K562 (cell line): Measurements from ENCODE around the gene TANK. TPM values are rescaled to one million over a fixed set of nuclear protein-coding genes. Genes with fewer than 3 reads are reported as not detected.
A peak's percentile ranks its signal among the peaks of the same experiment; 100 is the strongest.

Experiments
- ATF4 ChIP-seq: fragments of 450-650 bp; formaldehyde crosslinking; IDR thresholded peaks from 2 replicates; pipeline ENCODE4 v1.4.0; 2022; ENCODE audit warnings: mild to moderate bottlenecking, moderate library complexity
- CBFA2T3 ChIP-seq: fragments of 450-650 bp; IDR thresholded peaks from 2 replicates; pipeline ENCODE4 v1.6.1; 2017
- CHAMP1 ChIP-seq: fragments of 450-650 bp; IDR thresholded peaks from 2 replicates; pipeline ENCODE4 v1.6.1; 2016; ENCODE audit warnings: mild to moderate bottlenecking
- DLX4 ChIP-seq: fragments of 250-450 bp; sonication (Bioruptor Pico); IDR thresholded peaks from 2 replicates; pipeline ENCODE4 v1.6.1; 2021; ENCODE audit warnings: mild to moderate bottlenecking
- FIP1L1 ChIP-seq: fragments of 200-400 bp; formaldehyde crosslinking; IDR thresholded peaks from 2 replicates; pipeline ENCODE4 v1.6.1; 2018; ENCODE audit warnings: mild to moderate bottlenecking, low read depth, low read length; ENCODE audit not compliant: poor library complexity, severe bottlenecking
- HMGN3 ChIP-seq: IDR thresholded peaks from 2 replicates; pipeline ENCODE4 v1.6.1; 2011; ENCODE audit warnings: borderline replicate concordance, low read depth, mild to moderate bottlenecking, mixed read lengths, low read length; ENCODE audit not compliant: insufficient read length; ENCODE audit errors: extremely low read depth
- KLF13 ChIP-seq: fragments of 450-650 bp; IDR thresholded peaks from 2 replicates; pipeline ENCODE4 v1.6.1; 2016; ENCODE audit warnings: missing genetic modification characterization, low read depth, mild to moderate bottlenecking, missing compliant biosample characterization, moderate library complexity, borderline replicate concordance
- MAFF ChIP-seq: IDR thresholded peaks from 2 replicates; pipeline ENCODE4 v1.6.1; 2012; ENCODE audit warnings: low read length, improper control_type of control experiment
- MAFG ChIP-seq: fragments of 450-650 bp; conservative IDR thresholded peaks from 2 replicates; pipeline ENCODE4 v1.6.1; 2016; ENCODE audit warnings: missing genetic modification characterization, missing compliant biosample characterization
- NFIC ChIP-seq: fragments of 450-650 bp; IDR thresholded peaks from 2 replicates; pipeline ENCODE4 v1.6.1; 2017; ENCODE audit warnings: mild to moderate bottlenecking, inconsistent platforms
- NRF1 ChIP-seq, 2 experiments: fragments of 450-650 bp; IDR thresholded peaks in 1 of 2; conservative IDR thresholded peaks in 1 of 2; 2 replicates each; pipeline ENCODE4 v1.6.1; 2014; ENCODE audit warnings: mild to moderate bottlenecking in 2 of 2
- PTBP1 ChIP-seq: fragments of 200-400 bp; formaldehyde crosslinking; IDR thresholded peaks from 2 replicates; pipeline ENCODE4 v1.6.1; 2017; ENCODE audit warnings: low read depth, low read length
- RAD21 ChIP-seq, 2 experiments: fragments of 250-450 bp in 1 of 2; fragments of 450-650 bp in 1 of 2; sonication (Bioruptor Pico) in 1 of 2; formaldehyde crosslinking in 1 of 2; IDR thresholded peaks in 1 of 2; conservative IDR thresholded peaks in 1 of 2; 2 replicates each; pipeline versions ENCODE4 v1.4.0 to v1.8.0; 2020 to 2022; ENCODE audit warnings: mild to moderate bottlenecking in 2 of 2, moderate library complexity in 1 of 2
- RBM22 ChIP-seq: fragments of 200-400 bp; formaldehyde crosslinking; IDR thresholded peaks from 2 replicates; pipeline ENCODE4 v1.6.1; 2018; ENCODE audit warnings: low read length, low read depth; ENCODE audit not compliant: poor library complexity, severe bottlenecking
- SIN3B ChIP-seq: fragments of 450-650 bp; IDR thresholded peaks from 2 replicates; pipeline ENCODE4 v1.6.1; 2017; ENCODE audit warnings: low read depth, mild to moderate bottlenecking, moderate library complexity
- SMARCC2 ChIP-seq: fragments of 450-650 bp; IDR thresholded peaks from 2 replicates; pipeline ENCODE4 v1.6.1; 2017; ENCODE audit warnings: antibody characterized with exemption, moderate library complexity, mild to moderate bottlenecking, low read depth
- TAF15 ChIP-seq: fragments of 200-400 bp; formaldehyde crosslinking; IDR thresholded peaks from 2 replicates; pipeline ENCODE4 v1.6.1; 2017; ENCODE audit warnings: mild to moderate bottlenecking, low read depth, low read length, moderate library complexity
- ZC3H8 ChIP-seq: fragments of 450-650 bp; IDR thresholded peaks from 2 replicates; pipeline ENCODE4 v1.6.1; 2017
- ZHX1 ChIP-seq: fragments of 150-350 bp; conservative IDR thresholded peaks from 2 replicates; pipeline ENCODE4 v1.6.1; 2014; ENCODE audit warnings: low read length
- ZNF263 ChIP-seq: sonication (generic); formaldehyde crosslinking; IDR thresholded peaks from 2 replicates; pipeline ENCODE4 v1.8.0; 2022; ENCODE audit warnings: mild to moderate bottlenecking, missing genetic modification reagents, borderline replicate concordance
- ZNF561 ChIP-seq: fragments of 450-650 bp; formaldehyde crosslinking; conservative IDR thresholded peaks from 2 replicates; pipeline ENCODE4 v1.4.0; 2020; ENCODE audit warnings: mild to moderate bottlenecking, moderate library complexity
- ZNF717 ChIP-seq: fragments of 250-450 bp; sonication (Bioruptor Pico); IDR thresholded peaks from 2 replicates; pipeline ENCODE4 v1.5.0; 2021
- polyA plus RNA-seq, 8 experiments: library from polyadenylated mRNA; depleted of rRNA in 4 of 8; stranded (reverse) in 5 of 8; unstranded in 3 of 8; fragments of >200 nt; fragmentation: Nextera tagmentation in 2 of 8; fragmentation: Illumina TruSeq in 1 of 8; extraction: Ambion mirVana in 2 of 8; extraction: Trizol in 1 of 8; gene quantifications; 2 replicates each; pipeline versions ENCODE4 v1.2.1 to v1.2.3, GENCODE V29; 2011 to 2014; ENCODE audit warnings: inconsistent platforms in 1 of 8, missing spikeins in 1 of 8
- total RNA-seq, 7 experiments: library from RNA; depleted of rRNA in 6 of 7; stranded (reverse); fragments of >200 nt in 6 of 7; fragmentation: Illumina TruSeq in 2 of 7; extraction: Trizol in 2 of 7; gene quantifications; 2 replicates each; pipeline versions ENCODE4 v1.2.1 to v1.2.3, GENCODE V29; 2011 to 2021; ENCODE audit warnings: low replicate concordance in 1 of 7

TANK gene
- total and polyA plus RNA-seq, 9 of the 15 experiments (the other 6 are each of a cell fraction or from before 2014, with no cell fraction given) = 43.0 to 91.5 (median 54.4) TPM

- no peak for TF ChIP-seq SIN3B
- peak; percentile 66 for TF ChIP-seq MAFF
- peak; percentile 38; the same call in 1 of the 2 replicates for TF ChIP-seq CHAMP1
- TF ChIP-seq NRF1 (conservative IDR thresholded peaks at IDR 0.05 in 1 of 2, IDR thresholded peaks at IDR 0.05 in 1 of 2) = no peak
- TF ChIP-seq ZC3H8 = no peak
- no peak for TF ChIP-seq DLX4 (CRISPR knock-in tag)
- TF ChIP-seq SMARCC2 = no peak
- TF ChIP-seq ZNF717 (CRISPR knock-in tag) = no peak
- no peak for TF ChIP-seq ZNF263 (CRISPR knock-in tag)
- TF ChIP-seq PTBP1 = no peak
- TF ChIP-seq HMGN3 = no peak
- peak; percentile 63; the same call in 1 of the 2 replicates for TF ChIP-seq MAFG
- no peak for TF ChIP-seq ZNF561
- no peak for TF ChIP-seq ATF4 (CRISPR knock-in tag)
- TF ChIP-seq FIP1L1 = no peak
- TF ChIP-seq NFIC = no peak
- TF ChIP-seq CBFA2T3 = no peak
- no peak for TF ChIP-seq RBM22
- no peak for TF ChIP-seq RAD21 (CRISPR knock-in tag; conservative IDR thresholded peaks at IDR 0.05 in 1 of 2, IDR thresholded peaks at IDR 0.05 in 1 of 2)
- no peak for TF ChIP-seq KLF13
- no peak for TF ChIP-seq ZHX1
- TF ChIP-seq TAF15 = no peak
Measured at GRCh38 chr2:161170958-161171932, 11.0 kb downstream of the TANK start (continued).
